Lower lobe of right lung (tissue), 2 donors: ENCODE data around the gene CHMP1A. TPM values are rescaled to one million over a fixed set of nuclear protein-coding genes. Genes with fewer than 3 reads are reported as not detected.
"Not testable (repeated sequence)": the region's sequence is repeated elsewhere in the genome, so short reads cannot be mapped to it uniquely, and the experiment has no call there.

Experiments
- ATAC-seq, 2 donors: fragments of 200-7000 bp; cut with Tn5 transposase; one replicate each; pipeline ENCODE4 v1.9.1; 2020 to 2022; ENCODE audit warnings: mild to moderate bottlenecking in 2 of 2, moderate library complexity in 2 of 2
- DNase-seq: peaks from one replicate; pipeline ENCODE4 v3.0.0-alpha.2; 2020
- H3K27ac ChIP-seq: fragments of 200-600 bp; one replicate; pipeline ENCODE4 v1.8.0; 2022
- H3K27me3 ChIP-seq: fragments of 200-600 bp; one replicate; pipeline ENCODE4 v1.8.0; 2022; ENCODE audit warnings: low read depth
- H3K36me3 ChIP-seq: fragments of 200-600 bp; one replicate; pipeline ENCODE4 v1.8.0; 2022; ENCODE audit warnings: mild to moderate bottlenecking
- H3K4me1 ChIP-seq: fragments of 200-600 bp; one replicate; pipeline ENCODE4 v1.8.0; 2022
- H3K4me3 ChIP-seq: fragments of 200-600 bp; one replicate; pipeline ENCODE4 v1.8.0; 2022; ENCODE audit warnings: mild to moderate bottlenecking
- H3K9me3 ChIP-seq: fragments of 200-600 bp; one replicate; pipeline ENCODE4 v1.8.0; 2022
- intact Hi-C: fragments of 100-400 bp; cut with DNase I; formaldehyde crosslinking; loops from one replicate; pipeline ENCODE4 v1.11.0; 2022
- total RNA-seq: library from RNA; stranded (reverse); fragmentation: NEBNext Ultra II Directional; extraction: Animal tissue kit (Norgen Biotek cat#: 25700); gene quantifications from one replicate; pipeline ENCODE4 v1.2.1, GENCODE V29; 2021
- TF ChIP-seq, protein P1 (sequence below): fragments of 200-600 bp; IDR thresholded peaks from one replicate; pipeline ENCODE4 v1.8.0; 2022; ENCODE audit warnings: antibody characterized with exemption, mild to moderate bottlenecking
- donor health status: DM: no; HTN: yes; CAD: no; lungs with severe emphysema.

The CHMP1A gene
- total RNA-seq, 1 donor from 2014 or later: 70.4 TPM

- Histone ChIP-seq H3K36me3 (peaks cover 8% of the 10 kb centered on the region), H3K27ac (no peak overlapping the region), H3K4me1 (peaks cover 6% of the 10 kb centered on the region), H3K27me3 (no peaks in the 10 kb centered on the region), H3K9me3 (no peaks in the 10 kb centered on the region), H3K4me3 (no peak overlapping the region)
- TF ChIP-seq, protein P1, sequence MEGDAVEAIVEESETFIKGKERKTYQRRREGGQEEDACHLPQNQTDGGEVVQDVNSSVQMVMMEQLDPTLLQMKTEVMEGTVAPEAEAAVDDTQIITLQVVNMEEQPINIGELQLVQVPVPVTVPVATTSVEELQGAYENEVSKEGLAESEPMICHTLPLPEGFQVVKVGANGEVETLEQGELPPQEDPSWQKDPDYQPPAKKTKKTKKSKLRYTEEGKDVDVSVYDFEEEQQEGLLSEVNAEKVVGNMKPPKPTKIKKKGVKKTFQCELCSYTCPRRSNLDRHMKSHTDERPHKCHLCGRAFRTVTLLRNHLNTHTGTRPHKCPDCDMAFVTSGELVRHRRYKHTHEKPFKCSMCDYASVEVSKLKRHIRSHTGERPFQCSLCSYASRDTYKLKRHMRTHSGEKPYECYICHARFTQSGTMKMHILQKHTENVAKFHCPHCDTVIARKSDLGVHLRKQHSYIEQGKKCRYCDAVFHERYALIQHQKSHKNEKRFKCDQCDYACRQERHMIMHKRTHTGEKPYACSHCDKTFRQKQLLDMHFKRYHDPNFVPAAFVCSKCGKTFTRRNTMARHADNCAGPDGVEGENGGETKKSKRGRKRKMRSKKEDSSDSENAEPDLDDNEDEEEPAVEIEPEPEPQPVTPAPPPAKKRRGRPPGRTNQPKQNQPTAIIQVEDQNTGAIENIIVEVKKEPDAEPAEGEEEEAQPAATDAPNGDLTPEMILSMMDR: no peak
- ATAC-seq (no peak), DNase-seq (no peak)
- intact Hi-C loops: no loop called here
These were observed 10.1 kb upstream of the CHMP1A start for GRCh38 chr16:89667633-89668032.

DNA sequence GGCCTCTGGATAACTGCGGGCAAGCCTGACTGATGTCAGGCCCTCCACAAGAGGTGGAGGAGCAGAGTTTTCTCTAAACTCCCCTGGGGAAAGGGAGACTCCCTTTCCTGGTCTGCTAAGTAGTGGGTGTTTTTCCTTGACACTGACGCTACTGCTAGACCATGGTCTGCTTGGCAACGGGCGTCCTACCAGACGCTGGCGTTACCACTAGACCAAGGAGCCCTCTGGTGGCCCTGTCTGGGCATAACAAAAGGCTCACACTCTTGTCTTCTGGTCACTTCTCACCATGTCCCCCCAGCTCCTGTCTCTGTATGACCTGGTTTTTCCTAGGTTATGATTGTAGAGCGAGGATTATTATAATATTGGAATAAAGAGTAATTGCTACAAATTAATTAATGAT is 9.5 kb upstream of the CHMP1A start:
- ATAC-seq, H3K27ac ChIP-seq, intact Hi-C loops, H3K4me1 ChIP-seq, H3K27me3 ChIP-seq, DNase-seq, H3K9me3 ChIP-seq, H3K4me3 ChIP-seq: not testable (repeated sequence)
- peaks cover 10% of the 10 kb centered on the region for H3K36me3 ChIP-seq
- TF ChIP-seq, protein P1: peak; percentile 13

DNA sequence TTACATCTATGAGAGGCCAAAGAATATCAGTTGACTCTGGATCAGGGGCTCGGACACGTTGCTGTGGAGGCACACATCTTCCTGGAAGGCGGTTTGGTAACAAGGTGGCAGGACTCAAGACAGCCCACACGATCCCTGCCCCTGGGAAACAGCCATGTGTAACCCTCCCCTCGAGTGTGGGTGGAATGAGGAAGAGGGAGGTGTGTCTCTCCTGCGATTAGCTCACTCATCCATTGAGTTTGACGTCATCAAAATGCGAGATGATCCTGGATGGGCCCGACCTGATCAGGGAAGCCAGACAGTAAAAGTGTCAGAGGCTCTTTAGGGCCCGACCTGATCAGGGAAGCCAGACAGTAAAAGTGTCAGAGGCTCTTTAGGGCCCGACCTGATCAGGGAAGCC is 6.7 kb upstream of the CHMP1A start:
- H3K4me1 ChIP-seq, H3K9me3 ChIP-seq, H3K27me3 ChIP-seq, DNase-seq, ATAC-seq, H3K27ac ChIP-seq, H3K4me3 ChIP-seq, intact Hi-C loops: not testable (repeated sequence)
- peaks cover 28% of the 10 kb centered on the region for H3K36me3 ChIP-seq

DNA sequence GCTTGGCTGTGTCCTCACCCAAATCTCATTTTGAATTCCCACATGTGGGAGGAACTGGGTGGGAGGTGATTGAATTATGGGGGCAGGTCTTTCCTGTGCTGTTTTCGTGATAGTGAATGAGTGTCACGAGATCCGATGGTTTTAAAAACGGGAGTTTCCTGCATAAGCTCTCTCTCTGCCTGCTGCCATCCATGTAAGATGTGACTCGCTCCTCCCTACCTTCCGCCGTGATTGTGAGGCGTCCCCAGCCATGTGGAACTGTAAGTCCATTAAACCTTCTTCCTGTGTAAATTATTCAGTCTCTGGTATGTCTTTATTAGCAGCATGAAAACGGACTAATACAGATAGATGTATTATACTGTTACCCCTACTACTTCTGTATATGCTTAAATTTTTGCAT is 3.7 kb upstream of the CHMP1A start:
- H3K27ac ChIP-seq: no peak overlapping the region
- no peak for ATAC-seq
- no peak for DNase-seq

DNA sequence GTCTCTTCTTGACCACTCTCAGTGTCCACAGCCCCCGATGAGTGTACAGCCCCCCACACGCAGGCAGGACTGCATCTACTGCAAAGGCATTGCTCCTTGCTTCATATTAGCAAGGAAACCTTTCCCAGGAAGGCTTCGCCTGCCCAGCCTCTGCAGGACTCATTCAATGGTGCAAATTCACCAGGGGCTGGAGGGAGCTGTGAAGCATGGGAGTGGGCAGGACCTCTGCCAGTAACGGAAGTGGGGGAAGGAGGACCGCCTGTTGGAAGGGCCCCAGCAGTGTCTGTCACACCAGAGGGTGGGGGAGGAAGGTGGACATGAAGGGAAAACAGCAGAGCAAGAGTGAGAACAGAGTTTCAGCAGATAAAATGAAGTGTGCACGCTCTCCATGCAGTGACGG is 2.6 kb upstream of the CHMP1A start:
- TF ChIP-seq, protein P1: no peak
- Histone ChIP-seq H3K4me1 (peaks cover 22% of the 10 kb centered on the region), H3K4me3 (no peak overlapping the region), H3K27ac (no peak overlapping the region), H3K27me3 (no peaks in the 10 kb centered on the region), H3K9me3 (no peaks in the 10 kb centered on the region), H3K36me3 (peaks cover 28% of the 10 kb centered on the region)
- intact Hi-C loops: no loop called here
- DNase-seq (no peak), ATAC-seq (no peak)

More for the DNA sequence above, 3.7 kb upstream of the CHMP1A start:
- peaks cover 28% of the 10 kb centered on the region for H3K36me3 ChIP-seq
- intact Hi-C loops: no loop called here
- H3K9me3 ChIP-seq: no peaks in the 10 kb centered on the region
- TF ChIP-seq, protein P1: no peak
- peaks cover 21% of the 10 kb centered on the region for H3K4me1 ChIP-seq
- no peaks in the 10 kb centered on the region for H3K27me3 ChIP-seq
- no peak overlapping the region for H3K4me3 ChIP-seq

GRCh38 chr16:89658221-89658879 is 842 bp upstream of the CHMP1A start:
- H3K4me1 ChIP-seq: peaks cover 22% of the 10 kb centered on the region
- TF ChIP-seq, protein P1: no peak
- intact Hi-C loops: no loop called here
- peak overlapping the region; percentile 92 for H3K27ac ChIP-seq
- peak; percentile 53 for DNase-seq
- ATAC-seq: peak; percentile 20 to 48
- no peaks in the 10 kb centered on the region for H3K27me3 ChIP-seq
- H3K9me3 ChIP-seq: no peaks in the 10 kb centered on the region
- peaks cover 30% of the 10 kb centered on the region for H3K36me3 ChIP-seq
- H3K4me3 ChIP-seq: peak overlapping the region; percentile 91
